GM12872 (cell line): ENCODE data around the gene SLC9A3.

Source experiments
- TF ChIP-seq, protein P1 (sequence below): IDR thresholded peaks from 3 replicates; pipeline ENCODE4 v1.5.1; 2011; ENCODE audit warnings: low read depth, mild to moderate bottlenecking, low read length, moderate library complexity; ENCODE audit not compliant: insufficient read depth

Gene SLC9A3

GRCh38 chr5:439636-440035, 84.6 kb downstream of the SLC9A3 start:
- TF ChIP-seq, protein P1, sequence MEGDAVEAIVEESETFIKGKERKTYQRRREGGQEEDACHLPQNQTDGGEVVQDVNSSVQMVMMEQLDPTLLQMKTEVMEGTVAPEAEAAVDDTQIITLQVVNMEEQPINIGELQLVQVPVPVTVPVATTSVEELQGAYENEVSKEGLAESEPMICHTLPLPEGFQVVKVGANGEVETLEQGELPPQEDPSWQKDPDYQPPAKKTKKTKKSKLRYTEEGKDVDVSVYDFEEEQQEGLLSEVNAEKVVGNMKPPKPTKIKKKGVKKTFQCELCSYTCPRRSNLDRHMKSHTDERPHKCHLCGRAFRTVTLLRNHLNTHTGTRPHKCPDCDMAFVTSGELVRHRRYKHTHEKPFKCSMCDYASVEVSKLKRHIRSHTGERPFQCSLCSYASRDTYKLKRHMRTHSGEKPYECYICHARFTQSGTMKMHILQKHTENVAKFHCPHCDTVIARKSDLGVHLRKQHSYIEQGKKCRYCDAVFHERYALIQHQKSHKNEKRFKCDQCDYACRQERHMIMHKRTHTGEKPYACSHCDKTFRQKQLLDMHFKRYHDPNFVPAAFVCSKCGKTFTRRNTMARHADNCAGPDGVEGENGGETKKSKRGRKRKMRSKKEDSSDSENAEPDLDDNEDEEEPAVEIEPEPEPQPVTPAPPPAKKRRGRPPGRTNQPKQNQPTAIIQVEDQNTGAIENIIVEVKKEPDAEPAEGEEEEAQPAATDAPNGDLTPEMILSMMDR, result no peak

DNA sequence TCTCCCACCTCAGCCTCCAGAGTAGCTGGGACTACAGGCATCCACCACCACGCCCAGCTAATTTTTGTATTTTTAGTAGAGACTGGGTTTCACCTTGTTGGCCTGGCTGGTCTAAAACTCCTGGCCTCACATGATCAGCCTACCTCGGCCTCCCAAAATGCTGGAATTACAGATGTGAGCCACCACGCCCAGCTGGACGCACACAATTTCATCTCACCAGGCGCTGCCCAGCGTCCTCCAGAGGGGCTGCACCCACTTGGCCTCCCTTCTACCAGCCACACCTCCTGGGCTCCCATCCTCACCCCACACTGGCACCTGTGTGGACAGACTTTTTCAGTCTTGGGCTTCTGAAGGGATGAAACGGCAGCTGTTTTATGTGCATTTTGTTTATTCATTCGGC, 85.1 kb downstream of the SLC9A3 start:
- TF ChIP-seq, protein P1, result no peak

- TF ChIP-seq, protein P1, result no peak
Measured at GRCh38 chr5:438481-438981, 85.7 kb downstream of the SLC9A3 start.

- TF ChIP-seq, protein P1, result no peak
Measured at GRCh38 chr5:437281-437771, 86.9 kb downstream of the SLC9A3 start.

DNA sequence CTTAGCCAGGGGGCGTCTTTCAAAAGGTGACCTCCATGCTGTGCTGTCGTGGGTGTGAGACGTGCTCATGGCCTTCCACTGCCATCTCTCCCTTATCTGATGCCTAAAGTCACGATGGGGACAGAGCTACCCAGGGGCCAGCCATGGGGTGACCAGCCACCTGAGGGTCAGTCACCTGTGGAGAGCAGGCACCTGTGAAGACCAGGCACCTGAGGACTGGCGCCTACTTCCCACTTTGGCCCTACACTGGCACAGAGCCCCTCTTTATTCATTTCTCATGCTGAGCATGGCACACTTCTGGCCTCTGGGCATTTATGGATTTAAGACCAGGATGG, 87.6 kb downstream of the SLC9A3 start:
- TF ChIP-seq, protein P1, result no peak

GRCh38 chr5:435961-436640, 88.1 kb downstream of the SLC9A3 start:
- TF ChIP-seq, protein P1, result peak; percentile 43; the same call in 2 of the 3 replicates

DNA sequence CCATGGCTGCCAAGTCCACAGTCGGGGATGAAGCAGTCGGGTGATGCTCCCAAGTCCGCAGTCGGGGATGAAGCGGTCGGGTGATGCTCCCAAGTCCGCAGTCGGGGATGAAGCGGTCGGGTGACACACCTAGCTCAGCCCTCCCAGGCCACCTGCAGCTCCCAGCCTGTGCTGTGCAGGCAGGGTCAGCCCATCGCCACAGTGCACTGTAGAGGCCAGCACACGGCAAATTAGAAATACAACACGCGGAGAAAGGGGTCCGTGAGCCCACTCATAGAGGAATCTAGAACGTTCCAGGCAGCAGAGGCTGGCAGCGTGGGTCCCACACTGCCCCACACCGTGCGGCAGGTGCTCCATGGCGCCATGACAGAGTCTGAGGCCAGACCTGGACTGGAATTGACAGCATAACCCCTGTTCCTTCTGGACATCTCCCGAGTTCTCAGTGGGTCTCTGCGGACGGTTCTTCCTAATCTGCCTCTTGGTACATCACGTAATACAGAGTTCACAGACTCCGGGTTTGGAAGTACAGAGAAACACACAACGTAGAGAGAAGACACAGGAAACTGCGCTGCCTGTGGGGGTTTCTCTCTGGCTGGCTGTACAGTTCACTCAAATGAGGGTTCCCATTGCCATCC, 89.0 kb downstream of the SLC9A3 start:
- TF ChIP-seq, protein P1, result no peak
